Measurements from ENCODE around the gene PKP1. TPM values are rescaled to one million over a fixed set of nuclear protein-coding genes. Genes with fewer than 3 reads are reported as not detected.
A peak's percentile ranks its signal among the peaks of the same experiment; 100 is the strongest.

The PKP1 gene
- total RNA-seq, 1 experiment from 2014 or later: 0.94 TPM

- BruUV-seq (replicated peaks): no TSS peak
- H3K4me1 ChIP-seq (replicated peaks; ENCODE audit: insufficient read depth): peaks cover 23% of the 10 kb centered on the region
- H4K20me1 ChIP-seq (ENCODE audit: insufficient read depth): no peaks in the 10 kb centered on the region
- H3K4me2 ChIP-seq: no peak overlapping the region
- no peaks in the 10 kb centered on the region for H3K9me2 ChIP-seq (ENCODE audit: insufficient read depth)
- POLR2A ChIA-PET (ENCODE audit: unreplicated experiment): interaction anchor here (0.6 kb wide), 1 partner anchor 61 kb away, joined by 10 read pairs; no protein-coding TSS in a partner anchor
- no peaks in the 10 kb centered on the region for H3K9me3 ChIP-seq (ENCODE audit: insufficient read depth, low read depth)
- H3K27ac ChIP-seq: no peak overlapping the region
- H3K36me3 ChIP-seq (ENCODE audit: low read depth): no peaks in the 10 kb centered on the region
- H3K4me3 ChIP-seq: no peak overlapping the region
- no peak for TF ChIP-seq CTCF (conservative IDR thresholded peaks at IDR 0.05)
- TF ChIP-seq EZH2 (IDR thresholded peaks at IDR 0.05; ENCODE audit: low read depth): no peak
- intact Hi-C loops (cut with micrococcal nuclease; ENCODE audit: unreplicated experiment): no loop called here
- CTCF ChIA-PET: interaction anchor here (1.4 kb wide), 1 partner anchor 8 kb away, joined by 5 read pairs; no protein-coding TSS in a partner anchor
- no peak overlapping the region for H2AFZ ChIP-seq
- no peaks in the 10 kb centered on the region for H3F3A ChIP-seq (ENCODE audit: insufficient read depth, low read depth)
- H3K79me2 ChIP-seq (ENCODE audit: low read depth): no peaks in the 10 kb centered on the region
- no peaks in the 10 kb centered on the region for H3K27me3 ChIP-seq (ENCODE audit: insufficient read depth, low read depth)
- no peak for DNase-seq
Measured at GRCh38 chr1:201350361-201350725, 67.0 kb downstream of the PKP1 start.

DNA sequence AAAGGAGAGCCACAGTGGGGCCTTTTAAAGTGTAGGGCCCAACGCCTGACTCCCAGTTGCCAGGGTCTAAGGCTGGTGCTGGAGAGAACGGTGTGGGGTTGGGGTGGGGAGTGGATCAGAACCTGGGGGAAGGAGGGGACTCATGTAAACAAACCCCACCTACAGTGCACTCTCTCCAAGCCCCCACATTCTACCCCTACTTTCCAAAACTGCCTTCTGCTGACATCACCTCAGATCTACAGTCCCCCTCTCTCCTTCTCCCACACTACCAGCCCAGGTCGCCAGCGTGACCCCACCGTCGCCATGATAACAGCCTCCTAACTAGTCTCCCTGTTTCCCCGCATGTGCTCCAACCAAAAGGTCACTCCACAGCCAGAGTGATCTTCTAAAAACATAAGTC is 67.6 kb downstream of the PKP1 start:
- Histone ChIP-seq H3K4me3 (no peak overlapping the region), H3K27me3 (ENCODE audit: insufficient read depth, low read depth) (no peaks in the 10 kb centered on the region), H3K4me2 (no peak overlapping the region), H4K20me1 (ENCODE audit: insufficient read depth) (no peaks in the 10 kb centered on the region; the same call in 1 of the 2 replicates), H3F3A (ENCODE audit: insufficient read depth, low read depth) (no peaks in the 10 kb centered on the region), H3K4me1 (replicated peaks; ENCODE audit: insufficient read depth) (peaks cover 23% of the 10 kb centered on the region), H3K27ac (no peak overlapping the region), H3K79me2 (ENCODE audit: low read depth) (no peaks in the 10 kb centered on the region), H3K9me2 (ENCODE audit: insufficient read depth) (no peaks in the 10 kb centered on the region), H3K9me3 (ENCODE audit: insufficient read depth, low read depth) (no peaks in the 10 kb centered on the region), H3K36me3 (ENCODE audit: low read depth) (no peaks in the 10 kb centered on the region), H2AFZ (no peak overlapping the region)
- ChIA-PET CTCF (interaction anchor here (1.4 kb wide), 1 partner anchor 8 kb away, joined by 5 read pairs; no protein-coding TSS in a partner anchor), POLR2A (ENCODE audit: unreplicated experiment) (no interaction called here)
- DNase-seq: peak in 1 of 2 experiments; percentile 30
- TF ChIP-seq EZH2 (IDR thresholded peaks at IDR 0.05; ENCODE audit: low read depth) (no peak), CTCF (conservative IDR thresholded peaks at IDR 0.05) (no peak)
- intact Hi-C loops (cut with micrococcal nuclease; ENCODE audit: unreplicated experiment): no loop called here
- no TSS peak for BruUV-seq (replicated peaks)

GRCh38 chr1:201351617-201352016 is 68.3 kb downstream of the PKP1 start:
- no TSS peak for BruUV-seq (replicated peaks)
- intact Hi-C loops (cut with micrococcal nuclease; ENCODE audit: unreplicated experiment): no loop called here

More at GRCh38 chr1:201351617-201352016, 68.3 kb downstream of the PKP1 start:
- Histone ChIP-seq H3K9me2 (ENCODE audit: insufficient read depth) (no peaks in the 10 kb centered on the region), H3K27ac (no peak overlapping the region), H3K9me3 (ENCODE audit: insufficient read depth, low read depth) (no peaks in the 10 kb centered on the region), H3K79me2 (ENCODE audit: low read depth) (no peaks in the 10 kb centered on the region), H3K36me3 (ENCODE audit: low read depth) (no peaks in the 10 kb centered on the region), H2AFZ (no peak overlapping the region), H3K4me3 (no peak overlapping the region), H3K4me1 (replicated peaks; ENCODE audit: insufficient read depth) (peaks cover 17% of the 10 kb centered on the region), H3K27me3 (ENCODE audit: insufficient read depth, low read depth) (no peaks in the 10 kb centered on the region), H3K4me2 (no peak overlapping the region), H4K20me1 (ENCODE audit: insufficient read depth) (peaks cover 2% of the 10 kb centered on the region; the same call in 1 of the 2 replicates), H3F3A (ENCODE audit: insufficient read depth, low read depth) (no peaks in the 10 kb centered on the region)
- CTCF ChIA-PET: no interaction called here
- DNase-seq: no peak
- TF ChIP-seq EZH2 (IDR thresholded peaks at IDR 0.05; ENCODE audit: low read depth): no peak
- no peak for TF ChIP-seq CTCF (conservative IDR thresholded peaks at IDR 0.05)
- POLR2A ChIA-PET (ENCODE audit: unreplicated experiment): no interaction called here
